Measurements from ENCODE around the gene APEX1. TPM values are rescaled to one million over a fixed set of nuclear protein-coding genes. Genes with fewer than 3 reads are reported as not detected.

Gene APEX1
- total RNA-seq, 1 experiment from 2014 or later: 340 TPM

- no peak for DNase-seq
Measured at GRCh38 chr14:20436363-20436755, 18.7 kb upstream of the APEX1 start.

More at GRCh38 chr14:20436363-20436755, 18.7 kb upstream of the APEX1 start:
- H2BK120ac ChIP-seq (ENCODE audit: low read depth, low read length, poor library complexity, severe bottlenecking): no peak overlapping the region
- no peak overlapping the region for H2BK20ac ChIP-seq (ENCODE audit: low read depth, low read length, poor library complexity, severe bottlenecking)
- H3K18ac ChIP-seq (ENCODE audit: insufficient read length, low read depth, low read length): no peak overlapping the region
- H4K5ac ChIP-seq (ENCODE audit: insufficient read length, low read depth, low read length): no peak overlapping the region
- no peak overlapping the region for H3K27ac ChIP-seq (ENCODE audit: insufficient read length, low read depth, low read length)
- H3K4me1 Mint-ChIP-seq: peaks cover 25 to 29% of the 10 kb centered on the region in 2 experiments
- TF ChIP-seq CTCF (conservative IDR thresholded peaks at IDR 0.05): no peak
- H3K56ac ChIP-seq (ENCODE audit: insufficient read length, low read depth, low read length): no peak overlapping the region
- H4K20me1 ChIP-seq (ENCODE audit: control insufficient read depth, insufficient read depth, insufficient read length): no peaks in the 10 kb centered on the region
- H3K14ac ChIP-seq (ENCODE audit: insufficient read depth, low read length): no peak overlapping the region
- no peaks in the 10 kb centered on the region for H3K9me3 Mint-ChIP-seq
- H3K9ac ChIP-seq (ENCODE audit: extremely low read depth, insufficient read length, low read length): no peak overlapping the region
- H2BK12ac ChIP-seq (ENCODE audit: insufficient read length, low read depth, low read length): no peak overlapping the region
- H3T11ph ChIP-seq (ENCODE audit: low read length): no peak overlapping the region
- H3K36me3 Mint-ChIP-seq (ENCODE audit: insufficient read depth in 1 of 3, low read depth in 3 of 3): no peaks in the 10 kb centered on the region
- 0 out of 2 replicates have a peak, but pooled peaks cover 1% of the 10 kb centered on the region for H3K27me3 Mint-ChIP-seq (ENCODE audit: low read depth)
- no peaks in the 10 kb centered on the region for H3K79me1 ChIP-seq (ENCODE audit: insufficient read depth, low read depth, low read length, poor library complexity, severe bottlenecking)
- H3K4ac ChIP-seq (ENCODE audit: low read depth, low read length): no peak overlapping the region
- H4K91ac ChIP-seq (ENCODE audit: insufficient read length, low read depth, low read length): no peak overlapping the region
- H2BK15ac ChIP-seq (ENCODE audit: low read depth, low read length): no peak overlapping the region
- H2AFZ ChIP-seq (ENCODE audit: low read length): no peak overlapping the region
- H3K4me1 ChIP-seq (ENCODE audit: insufficient read depth, low read length): no peaks in the 10 kb centered on the region
- H3K4me2 ChIP-seq (ENCODE audit: insufficient read depth, insufficient read length, low read length): no peak overlapping the region
- no peak overlapping the region for H3K4me3 Mint-ChIP-seq
- no CpG with 5 or more reads among the region's 4 CpGs for WGBS (ENCODE audit: extremely low coverage, insufficient read length, low lambda C conversion rate)
- no peak overlapping the region for H3K23ac ChIP-seq (ENCODE audit: insufficient read length, low read depth, low read length)
- no peaks in the 10 kb centered on the region for H3K27me3 ChIP-seq (ENCODE audit: insufficient read depth, low read length)
- no peak overlapping the region for H3K27ac Mint-ChIP-seq
- H2BK5ac ChIP-seq (ENCODE audit: insufficient read length, low read length): no peak overlapping the region
- H3K23me2 ChIP-seq (ENCODE audit: insufficient read length, low read depth, low read length, poor library complexity, severe bottlenecking): no peaks in the 10 kb centered on the region
- H2AK5ac ChIP-seq (ENCODE audit: insufficient read length, low read length): no peak overlapping the region
- no peak overlapping the region for H4K8ac ChIP-seq (replicated peaks; ENCODE audit: insufficient read length, low read depth, low read length)
- H3K9me3 ChIP-seq (ENCODE audit: control insufficient read depth, low read depth, low read length): no peaks in the 10 kb centered on the region
- no peaks in the 10 kb centered on the region; the same call in 1 of the 2 replicates for H3K79me2 ChIP-seq (ENCODE audit: insufficient read depth, low read length)

All from H9 (cell line).